VCaP (cell line): Measurements from ENCODE around the gene IL24.

ENCODE experiments used
- H3K27ac ChIP-seq: fragments of 450-650 bp; 2 replicates; pipeline ENCODE4 v1.5.1; 2017
- CTCF ChIP-seq: fragments of 450-650 bp; conservative IDR thresholded peaks from 2 replicates; pipeline ENCODE4 v1.5.1; 2017; ENCODE audit warnings: mild to moderate bottlenecking, moderate library complexity

Gene IL24

GRCh38 chr1:206905295-206906164 lies 8.3 kb downstream of the IL24 start:
- no peak for TF ChIP-seq CTCF
- H3K27ac ChIP-seq, result no peak overlapping the region

- H3K27ac ChIP-seq, result no peak overlapping the region; the same call in 1 of the 2 replicates
- TF ChIP-seq CTCF, result peak; percentile 46
Observed at GRCh38 chr1:206907304-206907991, 10.2 kb downstream of the IL24 start.

GRCh38 chr1:206908038-206908437 lies 10.8 kb downstream of the IL24 start:
- TF ChIP-seq CTCF, result no peak
- peak overlapping the region; percentile 85 for H3K27ac ChIP-seq

- TF ChIP-seq CTCF, result 0 out of 2 replicates have a peak, but pooled peaks have one; percentile 10
- peak overlapping the region; percentile 85 for H3K27ac ChIP-seq
Observed at GRCh38 chr1:206909161-206909882, 12.1 kb downstream of the IL24 start.

- 0 out of 2 replicates have a peak, but pooled peaks have one; percentile 1 for TF ChIP-seq CTCF
- H3K27ac ChIP-seq, result peak overlapping the region; percentile 85
Observed at GRCh38 chr1:206909883-206910318, 12.7 kb downstream of the IL24 start.

GRCh38 chr1:206911064-206911663 lies 13.9 kb downstream of the IL24 start:
- TF ChIP-seq CTCF, result peak; percentile 92

More at GRCh38 chr1:206911064-206911663, 13.9 kb downstream of the IL24 start:
- no peak overlapping the region for H3K27ac ChIP-seq
